Middle frontal gyrus (tissue), 1 donor: ENCODE results near the gene CYP27A1.
"Not testable (repeated sequence)": the region's sequence is repeated elsewhere in the genome, so short reads cannot be mapped to it uniquely, and the experiment has no call there.

ENCODE experiments used
- DNase-seq: peaks from one replicate; pipeline ENCODE4 v3.0.0-alpha.2; 2015; ENCODE audit warnings: low spot score; ENCODE audit errors: extremely low spot score

The CYP27A1 gene

DNA sequence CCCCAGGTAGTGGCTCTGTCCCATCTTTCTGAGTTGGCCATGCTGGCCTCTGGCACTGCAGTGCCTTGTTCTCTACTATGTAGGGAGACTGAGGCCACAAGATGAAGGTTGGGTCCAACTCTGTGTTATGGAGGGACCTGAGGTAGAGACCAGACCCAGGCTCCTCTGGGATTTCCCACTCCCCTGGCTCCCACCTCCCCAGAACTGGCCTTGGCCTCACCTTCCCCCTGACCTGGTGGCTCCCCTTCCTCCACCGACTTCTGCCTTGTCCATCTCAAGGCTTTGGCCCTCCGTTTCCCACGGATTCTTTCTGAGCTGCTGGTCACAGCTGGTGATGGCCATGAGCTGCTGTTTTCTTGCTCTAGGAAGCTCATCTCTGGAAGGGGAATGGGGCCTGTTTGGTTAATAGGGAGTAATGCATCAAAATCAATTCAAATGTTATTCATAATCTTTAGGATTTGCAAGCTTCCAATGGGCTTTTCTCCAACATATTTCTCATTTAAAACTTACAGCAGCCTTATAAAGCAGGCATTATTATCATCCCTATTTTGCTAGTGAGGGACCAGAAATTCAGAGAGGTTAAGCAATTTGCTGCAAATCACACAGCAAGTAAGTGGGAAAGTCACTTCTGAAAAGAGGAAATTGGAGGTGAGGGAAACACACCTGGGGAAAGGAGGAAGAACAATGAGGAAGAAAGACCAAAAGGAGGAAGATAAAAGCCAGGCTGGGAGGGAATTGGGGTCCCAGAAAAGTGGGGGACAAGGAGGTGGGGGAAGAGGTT is 48.8 kb downstream of the CYP27A1 start:
- no peak for DNase-seq

DNA sequence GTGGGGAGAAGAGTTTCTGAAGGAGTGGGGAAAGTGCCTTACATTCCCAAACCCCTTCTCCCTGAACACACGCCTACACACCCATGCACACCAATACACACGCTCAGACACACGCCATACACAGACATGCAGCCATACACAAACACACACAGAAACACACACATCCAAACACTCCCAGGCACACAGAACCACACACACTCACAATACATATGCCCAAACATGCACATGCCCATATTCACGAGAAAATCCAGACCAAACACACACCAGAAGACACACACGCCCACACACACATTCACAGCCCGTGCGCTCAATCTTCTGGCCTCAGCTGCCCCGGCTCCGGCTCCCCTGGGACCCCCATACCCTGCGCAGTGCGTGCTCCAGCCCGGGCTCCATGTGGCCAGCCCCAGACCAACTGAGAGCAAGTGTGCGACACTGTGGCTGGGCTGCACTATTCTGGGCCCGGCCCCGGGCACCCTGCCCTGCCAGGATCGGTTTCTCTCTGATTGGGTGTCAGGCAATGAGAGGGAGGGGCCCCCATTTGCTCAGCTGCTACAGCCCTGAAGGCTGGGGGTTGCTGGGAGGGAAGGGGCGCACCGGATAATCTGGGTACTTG is 49.5 kb downstream of the CYP27A1 start, which contains the start of gene PRKAG3:
Gene PRKAG3, minus strand, starts transcription at position 426 of the 613 bp plus-strand sequence.
- DNase-seq = no peak

DNA sequence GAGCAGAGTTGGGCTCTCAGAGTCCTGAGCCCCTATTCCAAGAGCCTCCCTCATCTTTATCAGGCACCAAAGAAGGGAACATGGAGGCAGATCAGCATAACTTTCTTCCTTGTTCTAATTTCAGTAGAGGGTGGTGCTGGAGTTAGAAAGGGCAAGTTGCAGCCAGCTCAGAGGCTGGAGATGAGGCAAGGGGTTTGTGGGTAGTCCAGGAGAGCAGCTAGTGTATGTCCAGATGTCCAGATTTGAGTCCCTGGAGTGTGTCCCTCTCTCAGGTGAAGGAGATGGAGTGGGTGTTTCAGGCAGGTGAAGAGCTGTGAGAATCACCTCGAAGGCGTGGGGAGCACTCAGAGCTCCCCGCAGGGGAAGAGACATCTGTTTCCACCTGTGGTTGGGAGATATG is 50.1 kb downstream of the CYP27A1 start:
- no peak for DNase-seq

DNA sequence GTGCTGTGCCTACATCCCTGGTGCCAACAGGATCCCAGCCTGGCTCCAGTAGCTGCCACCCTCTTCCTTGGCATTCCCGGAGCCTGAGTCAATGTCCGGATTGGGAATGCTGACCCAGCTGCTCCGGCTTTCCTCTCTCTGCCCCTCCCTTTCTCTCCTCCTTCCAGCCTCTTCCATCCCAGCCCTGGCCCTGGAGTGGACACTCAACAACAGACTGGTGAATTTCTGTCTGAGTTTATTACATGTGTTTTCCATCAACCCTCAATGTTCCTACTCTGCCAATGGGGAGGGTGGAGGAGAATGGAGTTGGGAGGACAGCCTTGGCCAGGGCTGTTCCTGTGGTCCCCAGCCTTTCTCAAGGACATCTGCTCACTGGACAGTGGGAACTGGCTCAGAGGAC is 50.6 kb downstream of the CYP27A1 start:
- DNase-seq = no peak

DNA sequence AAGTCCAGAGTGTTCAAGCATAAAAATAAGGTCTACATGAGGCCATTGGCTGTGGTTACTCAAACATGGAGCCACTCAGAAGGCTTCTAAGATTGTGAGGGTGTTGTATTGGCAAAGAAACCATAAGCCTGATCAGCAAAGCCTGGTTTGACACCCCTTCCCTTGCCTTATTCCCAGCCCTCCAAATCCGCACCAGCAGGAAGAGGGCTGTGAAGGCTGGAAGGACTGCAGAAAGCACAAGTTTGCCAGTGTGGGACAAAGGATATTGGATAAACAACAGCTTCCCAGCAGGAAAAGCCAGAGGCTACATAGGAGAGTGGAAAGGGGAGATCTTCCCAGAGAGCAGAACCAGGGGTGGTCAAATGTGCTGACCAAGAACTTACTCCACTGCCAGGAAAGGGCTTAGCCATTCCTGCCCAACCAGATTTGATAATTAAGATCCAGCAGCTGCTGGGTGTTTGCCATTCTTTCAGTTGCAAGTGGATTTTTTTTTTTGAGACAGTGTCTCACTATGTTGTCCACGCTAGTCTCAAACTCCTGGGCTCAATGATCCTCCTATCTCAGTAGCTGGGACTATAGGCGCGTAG is 51.2 kb downstream of the CYP27A1 start:
- DNase-seq = no peak

DNA sequence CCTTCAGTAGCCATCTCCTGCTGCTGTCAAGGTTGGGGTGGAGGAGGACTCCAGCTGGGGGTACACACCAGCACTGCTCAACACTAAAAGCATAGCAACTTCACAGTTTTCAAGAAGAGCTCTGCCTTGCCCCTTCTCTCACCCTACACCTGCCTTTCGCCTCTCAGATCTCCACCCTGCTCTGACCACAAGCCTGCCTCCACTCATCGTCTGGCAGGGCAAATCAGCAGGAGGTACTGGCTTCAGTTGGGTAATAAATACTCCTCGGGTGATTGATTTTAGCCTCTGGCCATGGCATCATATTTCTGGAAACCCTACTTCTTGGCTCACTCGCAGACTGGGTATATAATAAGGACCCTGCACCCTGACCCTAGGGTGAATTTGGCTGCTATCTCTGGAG is 52.7 kb downstream of the CYP27A1 start:
- DNase-seq = no peak

DNA sequence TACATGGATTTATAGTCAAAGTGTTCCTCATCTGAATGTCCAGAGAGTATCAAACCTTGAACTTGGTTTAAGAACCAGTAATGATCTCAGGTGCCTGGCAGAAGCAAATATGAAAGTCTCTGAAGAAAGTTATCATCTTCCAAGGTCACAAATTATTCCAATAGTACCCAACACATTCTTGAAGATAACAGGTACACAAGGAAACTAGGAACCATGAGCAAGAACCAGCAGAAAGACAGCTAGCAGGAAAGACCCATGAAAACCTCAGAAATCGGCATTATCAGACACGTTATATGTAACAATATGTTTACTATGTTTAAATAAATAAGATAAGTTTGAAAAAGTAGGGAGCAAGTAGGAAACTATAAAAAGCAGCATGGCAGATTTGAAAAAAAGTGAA is 55.5 kb downstream of the CYP27A1 start:
- no peak for DNase-seq

DNA sequence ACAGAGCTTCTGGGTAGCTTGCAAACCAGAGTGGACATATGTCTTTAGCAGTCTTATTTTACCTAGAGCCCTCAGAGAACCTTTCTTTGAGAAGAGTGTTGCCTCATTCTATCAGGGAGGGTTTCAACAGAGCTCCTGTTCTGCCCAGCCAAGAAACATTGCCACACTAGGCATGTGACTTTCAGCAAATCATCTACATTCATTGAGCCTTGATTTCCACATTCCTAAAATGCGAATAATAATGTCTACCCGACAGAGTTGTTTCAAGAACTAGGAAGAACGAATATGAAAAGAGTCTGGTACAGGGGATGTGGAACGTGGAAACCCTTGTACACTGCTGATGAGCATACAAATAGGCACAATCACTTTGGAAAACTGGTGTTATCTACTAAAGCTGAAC is 57.5 kb downstream of the CYP27A1 start:
- no peak for DNase-seq

DNA sequence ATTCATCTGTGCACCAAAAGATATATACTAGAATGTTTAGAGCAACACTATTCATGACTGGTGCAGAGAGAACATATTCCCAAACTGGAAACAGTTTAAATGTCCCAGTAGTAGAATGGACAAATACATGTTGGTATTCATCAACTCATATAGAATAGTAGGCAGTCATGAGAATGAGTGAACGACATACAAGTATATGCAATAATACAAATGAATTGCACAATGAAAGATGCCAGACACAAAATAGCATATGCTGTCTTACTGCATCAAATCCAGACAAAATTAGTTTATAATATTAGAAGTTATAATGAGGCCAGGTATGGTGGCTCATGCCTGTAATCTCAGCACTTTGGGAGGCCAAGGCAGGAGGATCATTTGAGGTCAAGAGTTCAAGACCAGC is 57.9 kb downstream of the CYP27A1 start:
- DNase-seq = no peak

DNA sequence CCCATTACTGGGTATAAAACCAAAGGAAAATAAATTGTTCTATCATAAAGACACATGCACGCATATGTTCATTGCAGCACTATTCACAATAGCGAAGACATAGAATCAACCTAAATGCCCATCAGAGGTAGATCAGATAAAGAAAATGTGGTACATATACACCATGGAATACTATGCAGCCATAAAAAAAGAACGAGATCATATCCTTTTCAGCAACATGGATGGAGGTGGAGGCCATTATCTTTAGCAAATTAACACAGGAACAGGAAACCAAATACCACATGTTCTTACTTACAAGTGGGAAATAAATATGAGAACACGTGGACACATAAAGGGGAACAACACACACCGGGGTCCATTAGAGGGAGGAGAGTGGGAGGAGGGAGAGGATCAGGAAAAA is 62.4 kb downstream of the CYP27A1 start:
- not testable (repeated sequence) for DNase-seq

DNA sequence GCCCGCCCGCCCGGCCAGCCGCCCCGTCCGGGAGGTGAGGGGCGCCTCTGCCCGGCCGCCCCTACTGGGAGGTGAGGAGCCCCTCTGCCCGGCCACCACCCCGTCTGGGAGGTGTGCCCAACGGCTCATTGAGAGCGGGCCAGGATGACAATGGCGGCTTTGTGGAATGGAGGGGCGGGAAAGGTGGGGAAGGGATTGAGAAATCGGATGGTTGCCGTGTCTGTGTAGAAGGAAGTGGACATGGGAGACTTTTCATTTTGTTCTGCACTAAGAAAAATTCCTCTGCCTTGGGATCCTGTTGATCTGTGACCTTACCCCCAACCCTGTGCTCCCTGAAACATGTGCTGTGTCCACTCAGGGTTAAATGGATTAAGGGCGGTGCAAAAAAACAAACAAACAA is 65.0 kb downstream of the CYP27A1 start:
- DNase-seq = not testable (repeated sequence)

DNA sequence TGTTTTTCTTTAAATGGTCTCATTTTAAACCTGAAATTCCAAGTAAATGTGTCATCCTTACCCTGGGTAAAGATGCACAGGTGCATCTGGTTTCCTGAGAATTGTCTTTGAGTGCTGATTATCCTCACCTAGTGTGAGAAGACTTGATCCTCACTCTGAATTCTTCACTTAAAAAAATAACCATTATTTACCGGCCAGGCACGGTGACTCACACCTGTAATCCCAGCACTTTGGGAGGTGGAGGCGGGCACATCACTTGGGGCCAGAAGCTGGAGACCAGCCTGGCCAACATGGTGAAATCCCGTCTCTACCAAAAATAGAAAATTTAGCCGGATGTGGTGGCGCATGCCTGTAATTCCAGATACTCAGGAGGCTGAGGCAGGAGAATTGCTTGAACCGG is 67.8 kb downstream of the CYP27A1 start:
- DNase-seq = no peak

DNA sequence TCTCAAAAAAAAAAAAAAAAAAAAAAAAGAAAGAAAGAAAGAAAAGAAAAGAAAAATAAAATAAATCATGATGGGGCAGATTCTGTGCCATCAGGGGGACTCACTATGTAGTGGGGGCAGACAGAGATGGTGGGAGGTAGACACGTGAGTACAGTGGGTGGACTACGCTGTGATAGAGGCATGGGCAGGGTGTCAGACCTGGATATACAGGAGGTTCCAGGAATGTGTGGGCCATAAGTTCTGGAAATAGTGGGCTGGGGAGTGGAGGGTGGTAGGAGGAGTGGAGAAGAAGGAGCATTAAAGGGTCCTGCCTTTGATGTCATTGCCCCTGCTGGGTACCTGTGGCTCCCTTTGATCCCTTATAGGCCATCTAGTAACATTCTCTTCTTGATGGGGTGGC is 68.8 kb downstream of the CYP27A1 start:
- DNase-seq = no peak

DNA sequence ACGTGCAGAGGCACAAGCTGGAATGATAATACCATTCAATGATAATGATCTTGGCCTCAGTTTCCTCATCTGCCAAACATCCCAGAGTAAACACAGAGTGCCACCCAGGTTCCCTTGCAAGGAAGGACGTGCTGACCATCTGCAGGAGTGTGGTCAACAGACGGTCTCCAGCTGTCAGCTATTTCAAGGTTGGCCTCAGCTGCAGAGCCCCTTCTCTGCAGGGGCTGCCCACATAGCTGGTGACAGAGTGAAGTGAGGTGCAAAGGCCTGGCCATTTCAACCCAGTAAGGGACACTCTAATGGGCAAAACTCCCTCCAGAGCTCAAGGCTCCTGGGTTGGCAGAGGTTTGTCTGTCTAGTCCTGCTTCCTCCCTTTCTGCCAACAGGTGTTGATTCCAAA is 69.3 kb downstream of the CYP27A1 start:
- DNase-seq = no peak

DNA sequence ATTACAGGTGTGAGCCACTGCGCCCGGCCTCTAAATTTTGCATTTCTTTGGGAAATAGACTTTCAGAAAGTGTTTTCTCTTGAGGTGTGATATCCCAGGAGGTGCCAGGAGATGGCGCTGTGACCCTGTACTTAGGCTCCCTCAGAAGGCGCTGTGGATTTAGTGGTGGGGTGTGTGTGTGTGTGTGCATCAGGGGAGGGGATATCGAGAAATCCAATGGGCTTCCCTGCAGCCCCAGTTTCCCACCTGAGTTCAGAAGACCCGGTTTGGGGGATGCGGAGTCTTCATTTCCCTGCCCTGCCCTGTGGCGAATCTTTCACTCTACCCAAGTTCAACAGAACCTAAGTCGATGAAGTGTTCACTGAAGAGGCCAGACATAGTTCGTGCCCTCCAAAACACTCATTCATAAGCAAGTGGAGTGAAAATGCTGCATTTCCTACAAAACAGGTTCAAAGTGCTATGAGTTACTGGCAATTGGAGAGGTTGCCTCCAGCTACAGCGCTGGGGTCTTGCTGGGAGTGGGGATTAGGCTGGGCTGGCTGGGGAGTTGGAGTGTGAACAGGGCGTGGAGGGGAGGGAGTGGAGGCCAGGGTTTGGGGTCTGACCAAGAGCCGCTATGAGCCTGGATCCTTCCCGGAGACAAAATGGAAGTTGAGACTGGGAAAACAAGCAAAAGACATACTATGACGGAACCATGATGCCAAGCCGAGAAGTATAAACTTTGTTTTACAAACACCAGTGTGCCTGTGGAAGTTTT is 71.1 kb downstream of the CYP27A1 start:
- peak; percentile 8 for DNase-seq

DNA sequence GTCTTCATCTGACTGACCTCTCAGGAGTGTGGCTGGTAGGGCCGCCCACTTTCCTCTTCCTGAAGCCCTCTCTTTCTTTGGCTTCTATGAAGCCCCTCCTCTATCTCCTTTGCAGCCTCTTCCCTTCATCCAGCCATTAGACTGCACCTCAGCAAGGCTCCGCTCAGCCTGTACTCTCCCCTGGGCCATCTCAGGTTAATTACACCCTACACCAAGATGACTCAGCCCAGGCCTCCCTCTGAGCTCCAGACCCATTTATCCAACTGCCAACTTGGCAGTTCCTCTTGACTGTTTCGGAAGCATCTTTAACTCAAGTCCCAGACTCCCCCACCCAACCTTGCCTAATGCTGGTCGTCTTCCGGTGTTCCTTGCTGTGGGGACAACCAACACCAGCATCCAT is 71.8 kb downstream of the CYP27A1 start:
- no peak for DNase-seq

DNA sequence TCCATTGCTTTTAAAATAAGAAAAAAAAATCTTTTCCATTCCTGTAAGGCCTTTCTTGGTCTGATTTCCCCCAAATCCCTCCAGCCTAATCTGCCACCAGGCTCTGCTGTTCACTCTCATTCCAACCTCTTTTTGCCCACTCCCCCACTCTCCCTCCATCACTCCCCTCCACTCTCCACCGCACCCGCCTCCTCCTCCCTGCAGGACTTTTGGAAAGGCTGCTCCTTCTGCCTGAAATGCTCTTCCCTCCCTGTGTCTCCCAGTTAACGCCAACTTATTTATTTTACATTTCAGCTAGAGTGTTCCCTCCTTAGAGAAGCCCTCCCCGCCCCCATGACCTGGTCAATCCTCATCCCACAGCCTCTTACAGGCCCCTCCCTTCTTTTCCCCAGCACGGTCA is 72.9 kb downstream of the CYP27A1 start:
- no peak for DNase-seq

DNA sequence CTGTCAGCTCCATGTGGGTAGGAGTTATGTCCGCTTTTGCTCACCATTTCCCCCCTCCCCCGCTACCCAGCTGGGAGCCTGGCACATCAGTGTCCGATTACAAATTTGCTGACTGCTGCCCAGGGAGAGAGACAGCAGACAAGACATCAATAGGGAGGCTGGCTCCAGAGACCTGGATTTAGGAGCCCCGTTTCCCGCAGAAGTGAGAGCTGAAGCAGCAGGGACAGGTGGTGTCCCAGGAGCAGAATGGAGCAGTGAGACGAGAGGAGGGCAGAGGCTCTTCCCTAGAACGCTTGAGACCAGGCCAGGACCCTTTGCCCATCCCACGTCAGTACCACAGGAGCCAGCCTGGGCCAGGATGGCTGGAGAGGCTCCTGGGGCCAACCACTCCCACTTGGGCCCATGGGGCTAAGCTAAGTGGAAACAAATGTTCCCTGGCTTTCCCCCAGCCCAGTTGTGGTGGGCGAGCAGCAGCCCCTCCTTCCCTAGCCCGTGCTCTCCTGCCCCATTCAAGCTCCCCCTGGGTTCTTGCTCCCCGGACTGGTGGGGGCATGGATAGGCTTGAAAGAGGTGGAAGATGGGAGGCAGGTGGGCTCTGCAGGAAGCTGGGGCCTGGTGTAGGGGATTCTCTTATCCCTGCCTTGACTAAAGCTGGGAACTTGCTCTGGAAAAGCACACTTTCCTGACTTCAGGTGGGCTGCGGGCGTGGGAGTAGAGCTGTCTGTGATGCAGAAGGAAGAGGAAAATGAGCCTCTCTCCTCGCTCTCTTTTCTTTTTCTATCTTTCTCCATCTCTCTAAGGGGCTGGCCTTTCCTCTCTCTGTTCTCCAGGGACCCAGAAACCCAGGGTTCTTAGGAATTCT is 73.6 kb downstream of the CYP27A1 start:
- DNase-seq = no peak

DNA sequence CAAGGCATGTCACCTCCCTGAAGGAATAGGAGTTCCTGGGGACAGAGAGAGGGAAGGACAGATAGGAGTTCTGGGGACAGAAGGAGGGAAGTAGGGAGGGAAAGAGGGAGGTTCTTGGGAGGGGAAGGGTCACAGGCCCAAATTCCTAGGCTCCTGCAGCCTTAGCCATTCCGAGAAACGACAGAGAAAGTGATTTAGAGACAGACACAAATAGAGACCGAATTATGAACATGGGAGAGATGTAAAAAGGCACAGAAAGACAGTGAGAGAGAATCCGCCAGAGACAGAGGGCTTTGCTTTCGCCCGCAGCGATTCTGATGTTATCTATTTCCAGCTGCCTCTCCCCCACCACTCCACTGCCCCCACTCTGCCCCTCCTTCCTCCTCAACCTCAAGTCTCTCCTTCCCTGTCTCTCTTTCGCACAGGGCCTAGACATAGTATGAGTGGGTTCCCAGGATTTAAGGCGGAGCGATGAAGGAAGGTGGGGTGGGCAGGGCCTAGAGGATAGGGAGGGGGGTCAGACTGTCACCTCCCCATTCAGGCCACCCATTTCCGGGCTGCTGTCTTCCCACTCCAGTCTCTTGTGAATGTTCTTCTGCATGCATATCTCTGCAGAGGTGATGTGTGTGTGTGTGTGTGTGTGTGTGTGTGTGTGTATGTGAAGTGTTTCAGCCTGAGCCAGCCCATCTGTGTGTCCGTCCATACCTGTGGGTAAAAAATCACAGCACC is 74.4 kb downstream of the CYP27A1 start:
- no peak for DNase-seq

DNA sequence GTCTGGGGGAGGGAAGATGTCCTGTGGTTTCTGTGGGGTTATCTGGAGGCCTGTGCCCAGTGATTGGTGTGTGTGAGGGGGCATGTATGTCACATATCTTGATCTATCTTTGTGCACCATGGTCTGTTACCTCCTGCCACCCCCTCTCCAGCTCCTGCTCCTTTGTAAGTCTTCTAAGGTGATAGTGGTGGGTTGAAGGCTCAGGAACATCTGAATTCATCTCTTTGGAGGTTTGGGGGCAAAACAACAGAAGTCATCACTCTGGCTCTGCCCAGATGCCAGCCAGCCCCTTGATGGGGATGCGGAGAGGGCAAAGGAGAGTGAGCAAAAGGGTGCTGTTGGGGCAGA is 74.9 kb downstream of the CYP27A1 start:
- no peak for DNase-seq
